GM19240 (cell line): ENCODE data around the gene RHOD.

Experiments
- DNase-seq: peaks from one replicate; pipeline ENCODE4 v3.0.0; 2011; ENCODE audit warnings: low spot score; ENCODE audit not compliant: insufficient read length

The RHOD gene

GRCh38 chr11:67059671-67060070 lies 3.0 kb downstream of the RHOD start:
- no peak for DNase-seq

- no peak for DNase-seq
Observed at GRCh38 chr11:67060111-67060522, 3.5 kb downstream of the RHOD start.

GRCh38 chr11:67062526-67063373 lies 6.1 kb downstream of the RHOD start:
- DNase-seq = no peak

- no peak for DNase-seq
Observed at GRCh38 chr11:67066333-67066709, 9.7 kb downstream of the RHOD start.

- DNase-seq = peak; percentile 83
Observed at GRCh38 chr11:67071420-67072284, 15.0 kb downstream of the RHOD start.

GRCh38 chr11:67072295-67072694 lies 15.6 kb downstream of the RHOD start:
- DNase-seq = no peak

- DNase-seq = no peak
Observed at GRCh38 chr11:67073908-67074307, 17.3 kb downstream of the RHOD start.

- no peak for DNase-seq
Observed at GRCh38 chr11:67076202-67076601, 19.6 kb downstream of the RHOD start.

GRCh38 chr11:67079065-67079705 lies 22.5 kb downstream of the RHOD start:
- no peak for DNase-seq

GRCh38 chr11:67082071-67082791 lies 25.6 kb downstream of the RHOD start:
- DNase-seq = no peak

GRCh38 chr11:67083786-67084366 lies 27.2 kb downstream of the RHOD start:
- no peak for DNase-seq

- DNase-seq = no peak
Observed at GRCh38 chr11:67085617-67086016, 29.0 kb downstream of the RHOD start.

- no peak for DNase-seq
Observed at GRCh38 chr11:67090717-67091116, 34.1 kb downstream of the RHOD start.

- no peak for DNase-seq
Observed at GRCh38 chr11:67095214-67095507, 38.5 kb downstream of the RHOD start.

- DNase-seq = no peak
Observed at GRCh38 chr11:67098799-67099429, 42.3 kb downstream of the RHOD start.

GRCh38 chr11:67099831-67100324 lies 43.2 kb downstream of the RHOD start:
- no peak for DNase-seq

GRCh38 chr11:67102664-67103063 lies 46.0 kb downstream of the RHOD start:
- no peak for DNase-seq

- DNase-seq = no peak
Observed at GRCh38 chr11:67105964-67106363, 49.3 kb downstream of the RHOD start.

- no peak for DNase-seq
Observed at GRCh38 chr11:67111261-67111660, 54.6 kb downstream of the RHOD start.

- DNase-seq = no peak
Observed at GRCh38 chr11:67113231-67113721, 56.6 kb downstream of the RHOD start.
